Measurements from ENCODE around the gene TPPP3.

DNA sequence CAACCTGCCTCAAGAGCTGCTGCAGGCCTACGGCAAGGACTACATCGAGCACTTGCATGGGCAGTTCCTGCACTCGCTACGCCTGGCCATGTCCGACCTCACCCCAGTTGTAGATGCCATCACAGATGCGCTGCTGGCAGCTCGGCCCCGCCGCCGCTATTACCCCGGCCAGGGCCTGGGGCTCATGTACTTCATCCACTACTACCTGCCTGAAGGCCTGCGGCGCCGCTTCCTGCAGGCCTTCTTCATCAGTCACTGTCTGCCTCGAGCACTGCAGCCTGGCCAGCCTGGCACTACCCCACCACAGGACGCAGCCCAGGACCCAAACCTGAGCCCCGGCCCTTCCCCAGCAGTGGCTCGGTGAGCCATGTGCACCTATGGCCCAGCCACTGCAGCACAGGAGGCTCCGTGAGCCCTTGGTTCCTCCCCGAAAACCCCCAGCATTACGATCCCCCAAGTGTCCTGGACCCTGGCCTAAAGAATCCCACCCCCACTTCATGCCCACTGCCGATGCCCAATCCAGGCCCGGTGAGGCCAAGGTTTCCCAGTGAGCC lies 43.4 kb upstream of the TPPP3 start:
- TF ChIP-seq, protein P1, sequence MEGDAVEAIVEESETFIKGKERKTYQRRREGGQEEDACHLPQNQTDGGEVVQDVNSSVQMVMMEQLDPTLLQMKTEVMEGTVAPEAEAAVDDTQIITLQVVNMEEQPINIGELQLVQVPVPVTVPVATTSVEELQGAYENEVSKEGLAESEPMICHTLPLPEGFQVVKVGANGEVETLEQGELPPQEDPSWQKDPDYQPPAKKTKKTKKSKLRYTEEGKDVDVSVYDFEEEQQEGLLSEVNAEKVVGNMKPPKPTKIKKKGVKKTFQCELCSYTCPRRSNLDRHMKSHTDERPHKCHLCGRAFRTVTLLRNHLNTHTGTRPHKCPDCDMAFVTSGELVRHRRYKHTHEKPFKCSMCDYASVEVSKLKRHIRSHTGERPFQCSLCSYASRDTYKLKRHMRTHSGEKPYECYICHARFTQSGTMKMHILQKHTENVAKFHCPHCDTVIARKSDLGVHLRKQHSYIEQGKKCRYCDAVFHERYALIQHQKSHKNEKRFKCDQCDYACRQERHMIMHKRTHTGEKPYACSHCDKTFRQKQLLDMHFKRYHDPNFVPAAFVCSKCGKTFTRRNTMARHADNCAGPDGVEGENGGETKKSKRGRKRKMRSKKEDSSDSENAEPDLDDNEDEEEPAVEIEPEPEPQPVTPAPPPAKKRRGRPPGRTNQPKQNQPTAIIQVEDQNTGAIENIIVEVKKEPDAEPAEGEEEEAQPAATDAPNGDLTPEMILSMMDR (IDR thresholded peaks at IDR 0.05) = no peak
- TF ChIP-seq POLR2AphosphoS5 (IDR thresholded peaks at IDR 0.05) (no peak), POLR2A (IDR thresholded peaks at IDR 0.05) (no peak)
